LNCAP (cell line): ENCODE measurements around the gene C1QTNF9B.

Experiments used
- TF ChIP-seq, protein P1 (sequence below): fragments of 450-650 bp; IDR thresholded peaks from 2 replicates; pipeline ENCODE4 v1.5.1; 2017; ENCODE audit warnings: mild to moderate bottlenecking

The C1QTNF9B gene

DNA sequence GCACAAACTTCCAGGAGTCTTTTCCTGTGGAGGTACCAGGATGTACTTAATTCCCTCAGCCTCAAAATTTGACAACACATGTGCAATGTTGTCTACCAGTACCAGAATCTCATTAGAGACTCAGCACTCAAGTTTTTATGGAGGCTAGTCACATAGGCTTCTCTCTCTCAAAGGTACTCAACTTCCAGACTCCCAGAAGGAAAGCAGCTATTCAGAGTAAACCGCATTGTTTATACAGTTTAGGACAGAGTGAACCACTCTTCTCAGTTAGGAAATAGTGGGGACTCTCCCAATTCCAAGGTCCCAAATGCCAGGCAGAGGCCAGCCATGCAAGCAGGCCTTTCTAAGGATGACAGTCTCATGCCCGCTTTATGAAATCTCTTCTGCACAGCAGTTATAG lies 8.5 kb upstream of the C1QTNF9B start:
- TF ChIP-seq, protein P1, sequence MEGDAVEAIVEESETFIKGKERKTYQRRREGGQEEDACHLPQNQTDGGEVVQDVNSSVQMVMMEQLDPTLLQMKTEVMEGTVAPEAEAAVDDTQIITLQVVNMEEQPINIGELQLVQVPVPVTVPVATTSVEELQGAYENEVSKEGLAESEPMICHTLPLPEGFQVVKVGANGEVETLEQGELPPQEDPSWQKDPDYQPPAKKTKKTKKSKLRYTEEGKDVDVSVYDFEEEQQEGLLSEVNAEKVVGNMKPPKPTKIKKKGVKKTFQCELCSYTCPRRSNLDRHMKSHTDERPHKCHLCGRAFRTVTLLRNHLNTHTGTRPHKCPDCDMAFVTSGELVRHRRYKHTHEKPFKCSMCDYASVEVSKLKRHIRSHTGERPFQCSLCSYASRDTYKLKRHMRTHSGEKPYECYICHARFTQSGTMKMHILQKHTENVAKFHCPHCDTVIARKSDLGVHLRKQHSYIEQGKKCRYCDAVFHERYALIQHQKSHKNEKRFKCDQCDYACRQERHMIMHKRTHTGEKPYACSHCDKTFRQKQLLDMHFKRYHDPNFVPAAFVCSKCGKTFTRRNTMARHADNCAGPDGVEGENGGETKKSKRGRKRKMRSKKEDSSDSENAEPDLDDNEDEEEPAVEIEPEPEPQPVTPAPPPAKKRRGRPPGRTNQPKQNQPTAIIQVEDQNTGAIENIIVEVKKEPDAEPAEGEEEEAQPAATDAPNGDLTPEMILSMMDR = no peak

DNA sequence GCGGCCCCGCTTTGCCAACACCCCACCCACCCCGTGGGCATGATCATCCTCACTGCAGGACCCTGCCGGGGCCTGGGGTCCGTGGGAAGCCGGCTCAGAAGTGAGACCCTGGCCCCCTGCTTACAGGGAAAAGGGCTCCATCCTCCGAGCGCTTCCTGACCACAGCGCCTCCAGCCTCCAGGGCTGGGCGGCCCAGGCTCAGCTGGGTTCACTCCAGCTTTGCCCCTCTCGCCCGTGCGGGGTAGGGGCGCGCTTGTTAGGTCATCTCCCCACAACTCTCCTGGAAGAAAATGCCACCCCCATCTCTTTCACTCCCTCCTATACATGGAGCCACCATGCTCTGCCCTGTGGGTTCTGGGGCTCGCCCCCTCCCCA lies 6.6 kb upstream of the C1QTNF9B start:
- TF ChIP-seq, protein P1 = no peak

DNA sequence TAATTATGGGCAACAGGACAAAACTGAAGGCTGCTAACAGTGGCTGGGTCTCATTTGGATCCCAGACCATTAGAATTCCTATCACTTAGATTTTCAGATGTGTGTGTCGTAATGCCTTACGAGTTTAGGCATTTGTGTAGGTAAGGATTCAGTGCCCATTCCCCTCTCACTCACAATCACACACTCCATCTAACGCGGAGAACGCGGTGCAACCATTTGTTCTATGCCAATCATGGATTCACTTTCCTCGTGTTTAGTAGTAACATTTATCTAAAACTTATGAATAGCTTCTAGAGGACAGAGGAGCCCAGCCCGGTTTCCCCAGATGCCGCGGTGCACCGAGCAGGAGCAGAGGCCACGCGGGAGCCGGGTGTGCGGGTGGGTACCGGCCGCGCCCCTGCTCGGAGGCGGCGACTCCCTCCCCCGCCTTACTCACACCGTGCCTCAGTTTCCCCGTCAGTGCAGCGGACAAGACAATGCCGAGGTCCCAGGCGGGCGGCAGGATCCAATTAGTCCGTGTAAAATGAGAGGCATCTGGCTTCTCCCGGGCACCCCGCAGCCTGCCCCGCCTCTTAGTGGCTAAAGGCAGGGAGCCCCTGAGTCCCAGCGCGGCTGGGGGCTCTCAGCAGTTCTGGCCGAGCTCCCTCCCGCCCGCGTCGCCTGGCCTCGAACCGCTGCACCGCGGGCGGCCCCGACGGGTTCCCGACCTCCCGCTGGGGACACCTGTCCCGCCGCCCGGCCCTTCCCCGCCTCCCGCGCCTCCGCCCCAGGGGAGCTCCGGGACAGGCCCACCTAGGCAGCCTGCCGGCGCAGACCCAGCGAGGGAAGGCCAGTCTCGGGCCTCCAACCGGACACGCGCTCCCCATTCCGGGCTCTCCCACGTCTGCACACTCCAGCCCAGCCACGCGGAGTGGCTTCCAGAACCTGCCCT lies 5.9 kb upstream of the C1QTNF9B start:
- TF ChIP-seq, protein P1 = no peak

DNA sequence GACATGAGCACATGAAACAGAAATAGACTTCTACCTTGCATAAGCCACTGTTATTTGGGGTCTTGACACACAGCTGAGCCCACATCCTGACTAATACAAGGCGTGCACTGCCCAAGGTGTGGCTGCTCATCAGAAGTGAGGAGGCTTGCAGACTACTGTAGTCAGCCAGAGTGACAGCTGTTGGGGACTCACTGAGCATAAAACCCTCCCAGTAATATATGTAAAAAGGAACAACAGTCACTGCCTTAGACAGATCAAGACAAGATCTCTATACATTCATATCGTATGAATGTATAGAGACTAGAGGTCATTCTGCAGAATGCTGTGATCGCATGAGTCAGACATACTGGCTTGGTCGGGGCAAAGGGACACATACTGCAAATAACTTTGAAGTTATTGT lies 4.1 kb upstream of the C1QTNF9B start:
- TF ChIP-seq, protein P1 = no peak

DNA sequence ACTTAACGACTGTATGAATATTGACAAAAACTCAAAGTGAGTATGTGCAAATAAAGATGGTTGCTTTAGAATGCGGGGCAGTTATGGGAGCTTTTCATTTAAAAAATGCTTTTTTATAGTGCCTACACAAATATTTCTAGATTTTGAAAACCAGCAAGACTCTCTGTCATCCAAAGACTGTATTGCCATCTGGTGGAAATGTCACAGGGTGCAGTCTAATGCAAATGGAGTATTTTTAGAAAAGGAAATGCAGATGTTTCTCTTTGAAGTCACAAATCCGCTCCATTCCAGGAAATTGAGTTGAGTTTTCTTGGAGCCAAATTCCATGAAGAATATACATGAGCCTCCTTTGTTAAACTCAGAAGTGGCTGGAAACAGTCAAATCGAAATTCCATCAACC lies 2.3 kb upstream of the C1QTNF9B start:
- TF ChIP-seq, protein P1 = 0 out of 2 replicates have a peak, but pooled peaks have one; percentile 14

DNA sequence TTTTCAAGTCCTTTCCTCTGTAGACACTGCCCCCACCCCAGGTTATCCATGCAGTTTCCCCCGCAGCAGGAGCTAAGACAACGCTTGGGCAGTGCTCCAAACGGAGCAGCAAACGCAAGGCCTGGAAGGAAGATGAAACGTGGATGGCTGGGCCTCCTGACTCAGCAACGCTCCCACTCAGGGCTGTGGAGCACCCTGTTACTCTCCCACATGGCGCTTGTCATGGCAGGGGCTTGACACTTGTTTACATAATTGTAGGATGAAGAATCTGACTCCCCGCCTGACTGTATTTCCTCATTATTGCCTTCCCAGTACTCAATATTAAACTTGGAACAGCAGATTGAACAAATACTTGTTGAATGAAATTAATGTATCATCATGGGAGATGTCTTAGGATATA lies 799 bp upstream of the C1QTNF9B start:
- TF ChIP-seq, protein P1 = no peak

DNA sequence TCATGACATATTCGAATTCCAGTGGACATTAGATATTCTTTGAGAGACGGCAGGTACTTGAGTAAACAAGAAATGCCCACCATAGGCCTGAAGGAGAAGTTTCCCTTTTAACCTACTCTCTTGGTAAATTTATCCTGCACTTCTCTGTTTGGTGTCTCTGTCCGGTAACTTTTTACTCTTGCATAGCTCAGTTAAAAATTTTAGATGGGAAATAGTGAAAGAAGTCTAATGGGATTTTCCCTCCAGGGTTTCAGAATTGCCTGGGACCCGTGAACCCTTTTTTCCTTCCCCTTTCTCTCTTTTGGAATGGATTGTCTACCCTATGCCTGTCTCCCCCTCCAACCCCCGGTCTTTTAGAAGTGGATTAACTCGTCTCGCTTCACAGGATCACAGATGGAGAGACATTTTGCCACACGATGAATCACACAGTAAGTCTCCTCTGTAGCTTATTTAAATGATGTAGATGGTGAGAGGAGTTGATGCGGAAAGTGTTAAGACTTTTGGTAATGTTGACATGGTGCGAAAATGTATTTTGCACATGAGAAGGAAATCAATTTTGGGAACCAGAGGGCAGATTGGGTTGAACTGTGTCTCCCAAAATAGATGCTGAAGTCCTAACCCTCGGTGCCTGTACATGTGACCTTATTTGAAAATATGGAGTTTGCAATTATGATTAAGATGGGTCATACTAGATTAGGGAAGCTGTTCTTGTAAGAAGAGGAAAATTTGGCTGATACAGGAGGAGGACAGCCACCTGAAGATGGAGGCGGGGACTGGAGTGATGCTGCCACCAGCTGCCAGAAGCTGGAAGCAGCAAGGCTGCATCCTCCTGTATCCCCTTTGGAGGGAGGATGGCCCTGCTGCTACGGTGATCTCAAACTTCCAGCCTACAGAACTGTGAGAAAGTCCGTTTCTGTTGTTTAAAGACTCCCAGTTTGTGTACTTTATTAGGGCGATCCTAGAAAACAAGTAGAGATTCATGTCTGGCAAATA lies 7.4 kb downstream of the C1QTNF9B start:
- TF ChIP-seq, protein P1 = peak; percentile 58
